Adrenal gland (tissue), 5 donors: ENCODE data around the gene IDH1.

Source experiments
- CTCF ChIP-seq, 6 experiments: fragments of 450-650 bp in 4 of 6; fragments of 200-600 bp in 2 of 6; sonication (generic) in 1 of 6; IDR thresholded peaks; 1 replicate in 5 of 6; 2 replicates in 1 of 6; pipeline versions ENCODE4 v1.5.1 to v1.8.0; 2016 to 2021; ENCODE audit warnings: antibody characterized with exemption in 6 of 6, mild to moderate bottlenecking in 2 of 6, moderate library complexity in 1 of 6
- POLR2A ChIP-seq, 2 donors: fragments of 450-650 bp; IDR thresholded peaks; one replicate each; pipeline ENCODE4 v1.6.1; 2017; ENCODE audit warnings: antibody characterized with exemption in 2 of 2, mild to moderate bottlenecking in 2 of 2, moderate library complexity in 1 of 2
- donor health status: DM: no; HTN: no; CAD: no.

DNA sequence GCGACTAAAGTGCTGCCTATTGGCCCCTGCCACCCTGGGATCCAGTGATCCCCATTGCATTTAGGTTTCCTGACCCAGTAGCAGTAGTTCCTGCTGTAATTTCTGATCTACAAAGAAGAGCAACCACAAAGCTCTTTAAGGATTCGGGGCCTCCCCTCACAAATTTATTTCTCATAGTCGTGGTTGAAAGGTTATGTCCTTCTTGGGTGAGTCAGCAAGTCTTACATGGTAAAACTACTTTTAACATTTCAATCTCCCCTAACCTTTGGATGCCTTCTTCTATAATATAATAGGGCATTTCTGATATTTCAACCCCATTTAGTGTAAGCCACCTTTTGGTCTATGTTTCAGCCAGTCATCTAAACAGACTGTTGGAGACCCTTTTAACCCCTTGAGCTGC lies 26.1 kb upstream of the IDH1 start:
- TF ChIP-seq CTCF (IDR thresholded peaks at IDR 0.05) (no peak), POLR2A (IDR thresholded peaks at IDR 0.05) (no peak)
